WTC11 (cell line): Measurements from ENCODE around the gene RASGRP4. TPM values are rescaled to one million over a fixed set of nuclear protein-coding genes. Genes with fewer than 3 reads are reported as not detected.
A peak's percentile ranks its signal among the peaks of the same experiment; 100 is the strongest.

ENCODE experiments used
- ATAC-seq: fragments of 200-7000 bp; cut with Tn5 transposase; 2 replicates; pipeline ENCODE4 v1.10.0; 2021; ENCODE audit warnings: mild to moderate bottlenecking, moderate library complexity
- CTCF ChIA-PET: fragments of 300-600 bp; sonication (Branson Sonifier 250); formaldehyde crosslinking; loops from one replicate; lab custom pipeline; 2021; ENCODE audit warnings: antibody characterized with exemption; lab: Charles Lee
- POLR2A ChIA-PET: fragments of 350-600 bp; sonication (Branson Sonifier 250); formaldehyde crosslinking; loops from one replicate; lab custom pipeline; 2021; ENCODE audit warnings: antibody characterized with exemption; lab: Charles Lee
- DNase-seq: peaks from one replicate; pipeline ENCODE4 v3.0.0; 2021; ENCODE audit warnings: low spot score
- H3K27ac Mint-ChIP-seq: 2 replicates; pipeline ENCODE4 v1.8.0; 2021; ENCODE audit warnings: mixed read lengths
- H3K27me3 Mint-ChIP-seq: 2 replicates; pipeline ENCODE4 v1.8.0; 2021; ENCODE audit warnings: low read depth, mild to moderate bottlenecking, moderate library complexity, mixed read lengths
- H3K36me3 Mint-ChIP-seq: 2 replicates; pipeline ENCODE4 v1.8.0; 2021; ENCODE audit warnings: mixed read lengths
- H3K4me1 Mint-ChIP-seq: 2 replicates; pipeline ENCODE4 v1.8.0; 2022; ENCODE audit warnings: mixed read lengths
- H3K4me3 Mint-ChIP-seq: 2 replicates; pipeline ENCODE4 v1.8.0; 2021; ENCODE audit warnings: mild to moderate bottlenecking, moderate library complexity, mixed read lengths
- H3K9me3 Mint-ChIP-seq: 2 replicates; pipeline ENCODE4 v1.8.0; 2021; ENCODE audit warnings: mixed read lengths
- ARID4B ChIP-seq: sonication (generic); formaldehyde crosslinking; IDR thresholded peaks from 2 replicates; pipeline ENCODE4 v1.8.0; 2023; ENCODE audit warnings: missing genetic modification reagents, mild to moderate bottlenecking, borderline replicate concordance
- ATF2 ChIP-seq: sonication (generic); formaldehyde crosslinking; IDR thresholded peaks from 2 replicates; pipeline ENCODE4 v1.8.1; 2022; ENCODE audit warnings: low read depth, missing genetic modification reagents, borderline replicate concordance
- ATF3 ChIP-seq: sonication (generic); formaldehyde crosslinking; conservative IDR thresholded peaks from 2 replicates; pipeline ENCODE4 v1.8.1; 2022; ENCODE audit warnings: mild to moderate bottlenecking, missing genetic modification reagents
- E2F1 ChIP-seq: sonication (generic); formaldehyde crosslinking; IDR thresholded peaks from 2 replicates; pipeline ENCODE4 v1.8.0; 2022; ENCODE audit warnings: mild to moderate bottlenecking, missing genetic modification reagents
- EMX1 ChIP-seq: fragments of 250-450 bp; sonication (Bioruptor Pico); IDR thresholded peaks from 2 replicates; pipeline ENCODE4 v1.8.0; 2021; ENCODE audit warnings: mild to moderate bottlenecking
- FOXP1 ChIP-seq: sonication (generic); formaldehyde crosslinking; IDR thresholded peaks from 2 replicates; pipeline ENCODE4 v1.8.0; 2022; ENCODE audit warnings: missing genetic modification reagents, mild to moderate bottlenecking, moderate library complexity, borderline replicate concordance
- GRHL2 ChIP-seq: fragments of 250-450 bp; sonication (Bioruptor Pico); IDR thresholded peaks from 2 replicates; pipeline ENCODE4 v1.8.0; 2022; ENCODE audit warnings: mild to moderate bottlenecking, moderate library complexity; ENCODE audit not compliant: insufficient replicate concordance, severe bottlenecking
- GTF2I ChIP-seq: fragments of 250-450 bp; sonication (Bioruptor Pico); conservative IDR thresholded peaks from 2 replicates; pipeline ENCODE4 v1.4.0; 2021; ENCODE audit warnings: mild to moderate bottlenecking
- JAZF1 ChIP-seq: fragments of 250-450 bp; sonication (Bioruptor Pico); IDR thresholded peaks from 2 replicates; pipeline ENCODE4 v1.9.0; 2021; ENCODE audit warnings: moderate library complexity, mild to moderate bottlenecking, inconsistent platforms
- MLX ChIP-seq: sonication (generic); formaldehyde crosslinking; IDR thresholded peaks from 2 replicates; pipeline ENCODE4 v1.8.1; 2023; ENCODE audit warnings: mild to moderate bottlenecking, missing genetic modification reagents, moderate library complexity
- MXD4 ChIP-seq: fragments of 250-450 bp; sonication (Bioruptor Pico); IDR thresholded peaks from 2 replicates; pipeline ENCODE4 v1.8.0; 2021; ENCODE audit warnings: mild to moderate bottlenecking, moderate library complexity, borderline replicate concordance
- NFE2L1 ChIP-seq: sonication (generic); formaldehyde crosslinking; IDR thresholded peaks from 2 replicates; pipeline ENCODE4 v1.8.1; 2023; ENCODE audit warnings: missing genetic modification reagents
- RORB ChIP-seq: fragments of 250-450 bp; sonication (Bioruptor Pico); IDR thresholded peaks from 2 replicates; pipeline ENCODE4 v1.9.0; 2021; ENCODE audit warnings: mild to moderate bottlenecking
- TCF7 ChIP-seq: sonication (generic); formaldehyde crosslinking; IDR thresholded peaks from 2 replicates; pipeline ENCODE4 v1.8.0; 2022; ENCODE audit warnings: mild to moderate bottlenecking, low read depth, missing genetic modification reagents, moderate library complexity
- USF2 ChIP-seq: sonication (generic); formaldehyde crosslinking; IDR thresholded peaks from 2 replicates; pipeline ENCODE4 v1.8.1; 2023; ENCODE audit warnings: mild to moderate bottlenecking, missing genetic modification reagents, moderate library complexity
- ZBTB21 ChIP-seq: sonication (generic); formaldehyde crosslinking; IDR thresholded peaks from 2 replicates; pipeline ENCODE4 v1.8.1; 2023; ENCODE audit warnings: mild to moderate bottlenecking, missing genetic modification reagents, borderline replicate concordance
- ZNF423 ChIP-seq: fragments of 250-450 bp; sonication (Bioruptor Pico); IDR thresholded peaks from 2 replicates; pipeline ENCODE4 v2.1.2; 2022; ENCODE audit warnings: mild to moderate bottlenecking, moderate library complexity
- ZNF425 ChIP-seq: fragments of 250-450 bp; sonication (Bioruptor Pico); conservative IDR thresholded peaks from 2 replicates; pipeline ENCODE4 v1.9.0; 2021; ENCODE audit warnings: mild to moderate bottlenecking
- ZSCAN18 ChIP-seq: fragments of 250-450 bp; sonication (Bioruptor Pico); IDR thresholded peaks from 2 replicates; pipeline ENCODE4 v2.1.2; 2022; ENCODE audit warnings: mild to moderate bottlenecking, moderate library complexity
- total RNA-seq: library from RNA; stranded (reverse); gene quantifications from 3 replicates; pipeline ENCODE4 v1.2.3, GENCODE V29; 2021

Gene RASGRP4
- total RNA-seq, 1 experiment from 2014 or later: 2.5 TPM

GRCh38 chr19:38401148-38401547 is 24.9 kb downstream of the RASGRP4 start (continued):
- no peak for TF ChIP-seq TCF7 (CRISPR knock-in tag)
- TF ChIP-seq E2F1: no peak
- no peak for TF ChIP-seq ATF2
- TF ChIP-seq ATF3 (CRISPR knock-in tag): no peak
- TF ChIP-seq GTF2I (CRISPR knock-in tag): no peak

- TF ChIP-seq JAZF1 (CRISPR knock-in tag): no peak
- no peak for TF ChIP-seq MLX (CRISPR knock-in tag)
- TF ChIP-seq ZNF425: no peak
- TF ChIP-seq FOXP1 (CRISPR knock-in tag): no peak
- TF ChIP-seq ATF3 (CRISPR knock-in tag): no peak
- TF ChIP-seq USF2 (CRISPR knock-in tag): 0 out of 2 replicates have a peak, but pooled peaks have one; percentile 29
- no peak for TF ChIP-seq ZBTB21 (CRISPR knock-in tag)
- TF ChIP-seq GRHL2 (CRISPR knock-in tag): no peak
- TF ChIP-seq, all 79 proteins: peak for 1
- DNase-seq: no peak
- Mint-ChIP-seq H3K9me3 (no peaks in the 10 kb centered on the region), H3K27me3 (peaks cover 80% of the 10 kb centered on the region), H3K27ac (no peak overlapping the region), H3K4me1 (no peaks in the 10 kb centered on the region), H3K36me3 (peaks cover 6% of the 10 kb centered on the region; the same call in 1 of the 2 replicates), H3K4me3 (no peak overlapping the region)
- ChIA-PET CTCF (interaction anchor here (0.6 to 1.1 kb wide), 2 partner anchors 78 to 160 kb away, joined by 3 to 6 read pairs; no protein-coding TSS in a partner anchor), POLR2A (no interaction called here)
- ATAC-seq: no peak
Observed at GRCh38 chr19:38400361-38400760, 25.7 kb downstream of the RASGRP4 start.

- CTCF ChIA-PET: interaction anchor here (0.6 to 1.1 kb wide), 2 partner anchors 78 to 161 kb away, joined by 3 to 6 read pairs; no protein-coding TSS in a partner anchor
- H3K9me3 Mint-ChIP-seq: no peaks in the 10 kb centered on the region
- H3K27me3 Mint-ChIP-seq: peaks cover 83% of the 10 kb centered on the region
- no peak overlapping the region for H3K27ac Mint-ChIP-seq
- H3K4me3 Mint-ChIP-seq: no peak overlapping the region
- no peak for DNase-seq
- POLR2A ChIA-PET: no interaction called here
- peaks cover 6% of the 10 kb centered on the region; the same call in 1 of the 2 replicates for H3K4me1 Mint-ChIP-seq
- H3K36me3 Mint-ChIP-seq: peaks cover 6% of the 10 kb centered on the region; the same call in 1 of the 2 replicates
- ATAC-seq: no peak
- TF ChIP-seq NFE2L1 (CRISPR knock-in tag) (no peak), ARID4B (CRISPR knock-in tag) (no peak), MXD4 (CRISPR knock-in tag) (no peak), ZSCAN18 (CRISPR knock-in tag) (no peak), EMX1 (no peak), RORB (CRISPR knock-in tag) (no peak), ZNF423 (CRISPR knock-in tag) (no peak)
Observed at GRCh38 chr19:38399537-38399936, 26.5 kb downstream of the RASGRP4 start.
